VCaP (cell line): Measurements from ENCODE around the gene GRIA3.

ENCODE experiments used
- H3K27ac ChIP-seq: fragments of 450-650 bp; 2 replicates; pipeline ENCODE4 v1.5.1; 2017
- TF ChIP-seq, protein P1 (sequence below): fragments of 450-650 bp; conservative IDR thresholded peaks from 2 replicates; pipeline ENCODE4 v1.5.1; 2017; ENCODE audit warnings: mild to moderate bottlenecking, moderate library complexity

The GRIA3 gene

DNA sequence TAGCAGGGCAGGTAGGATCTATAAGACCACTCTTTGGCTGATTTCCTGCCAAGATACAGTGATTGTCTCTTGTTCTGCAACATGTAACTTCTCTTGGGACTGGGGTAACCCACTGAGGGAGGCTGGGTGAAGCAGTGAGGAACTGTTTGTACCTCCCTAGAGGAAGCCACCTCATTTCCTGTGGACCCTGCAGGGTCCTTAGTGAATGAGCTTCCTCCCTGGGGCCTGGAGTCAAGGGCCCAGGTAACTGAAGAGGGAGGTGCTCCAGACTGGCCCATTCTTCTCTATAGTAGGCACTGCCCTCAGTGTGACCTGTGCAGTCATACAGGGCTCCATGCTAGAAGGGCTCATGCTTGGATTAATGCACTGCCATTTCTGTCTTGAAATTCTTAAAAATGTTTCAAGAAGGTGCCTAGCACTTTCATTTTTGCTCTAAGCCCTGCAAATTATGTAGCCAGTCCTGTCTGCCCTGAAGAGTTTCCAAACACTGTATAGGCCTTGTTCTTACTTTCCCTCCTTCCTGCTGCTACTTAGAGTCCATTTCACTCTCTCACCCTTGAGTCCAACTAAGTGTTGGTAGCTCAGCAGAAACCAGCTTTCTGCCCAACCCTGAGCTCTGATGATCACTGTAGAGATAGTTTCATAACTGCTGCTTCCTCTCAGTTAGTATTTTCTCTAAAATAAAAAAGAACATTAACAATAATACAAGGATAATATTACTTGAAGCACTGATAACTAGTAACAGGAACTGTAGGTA lies 8.5 kb upstream of the GRIA3 start:
- TF ChIP-seq, protein P1, sequence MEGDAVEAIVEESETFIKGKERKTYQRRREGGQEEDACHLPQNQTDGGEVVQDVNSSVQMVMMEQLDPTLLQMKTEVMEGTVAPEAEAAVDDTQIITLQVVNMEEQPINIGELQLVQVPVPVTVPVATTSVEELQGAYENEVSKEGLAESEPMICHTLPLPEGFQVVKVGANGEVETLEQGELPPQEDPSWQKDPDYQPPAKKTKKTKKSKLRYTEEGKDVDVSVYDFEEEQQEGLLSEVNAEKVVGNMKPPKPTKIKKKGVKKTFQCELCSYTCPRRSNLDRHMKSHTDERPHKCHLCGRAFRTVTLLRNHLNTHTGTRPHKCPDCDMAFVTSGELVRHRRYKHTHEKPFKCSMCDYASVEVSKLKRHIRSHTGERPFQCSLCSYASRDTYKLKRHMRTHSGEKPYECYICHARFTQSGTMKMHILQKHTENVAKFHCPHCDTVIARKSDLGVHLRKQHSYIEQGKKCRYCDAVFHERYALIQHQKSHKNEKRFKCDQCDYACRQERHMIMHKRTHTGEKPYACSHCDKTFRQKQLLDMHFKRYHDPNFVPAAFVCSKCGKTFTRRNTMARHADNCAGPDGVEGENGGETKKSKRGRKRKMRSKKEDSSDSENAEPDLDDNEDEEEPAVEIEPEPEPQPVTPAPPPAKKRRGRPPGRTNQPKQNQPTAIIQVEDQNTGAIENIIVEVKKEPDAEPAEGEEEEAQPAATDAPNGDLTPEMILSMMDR = no peak
- H3K27ac ChIP-seq = no peak overlapping the region

DNA sequence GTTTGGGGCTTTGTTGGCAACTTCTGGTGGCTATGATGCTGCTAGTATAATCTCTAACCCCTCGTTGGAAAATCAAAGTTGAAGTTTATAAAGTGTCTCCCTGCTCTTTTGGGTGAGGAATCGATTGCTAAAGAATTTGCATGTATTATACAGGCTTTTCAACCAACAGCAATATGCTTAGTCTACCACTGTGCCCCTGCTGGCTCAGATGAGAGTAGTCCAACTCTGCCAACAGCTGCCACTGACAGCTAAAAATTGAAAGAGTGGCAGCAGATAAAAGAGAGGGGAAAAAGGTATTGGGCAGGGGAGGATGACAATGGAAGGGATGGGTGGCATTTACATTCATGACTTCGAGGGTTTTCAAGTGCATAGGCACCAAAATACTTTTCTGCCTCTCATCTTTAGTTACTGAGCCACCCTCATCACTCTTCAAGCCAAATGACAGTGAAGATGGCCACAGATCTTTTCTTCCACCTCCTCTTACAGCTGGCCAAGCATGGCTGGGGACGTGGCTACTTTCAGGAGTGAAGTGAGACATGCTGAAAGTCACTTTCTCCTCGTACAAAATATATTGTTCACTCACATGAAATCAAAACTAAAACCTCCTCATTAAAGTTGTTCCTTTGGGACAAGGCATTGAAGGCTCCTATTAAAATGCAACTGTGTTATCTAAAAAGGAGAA lies 2.7 kb upstream of the GRIA3 start:
- TF ChIP-seq, protein P1 = no peak
- no peak overlapping the region for H3K27ac ChIP-seq

DNA sequence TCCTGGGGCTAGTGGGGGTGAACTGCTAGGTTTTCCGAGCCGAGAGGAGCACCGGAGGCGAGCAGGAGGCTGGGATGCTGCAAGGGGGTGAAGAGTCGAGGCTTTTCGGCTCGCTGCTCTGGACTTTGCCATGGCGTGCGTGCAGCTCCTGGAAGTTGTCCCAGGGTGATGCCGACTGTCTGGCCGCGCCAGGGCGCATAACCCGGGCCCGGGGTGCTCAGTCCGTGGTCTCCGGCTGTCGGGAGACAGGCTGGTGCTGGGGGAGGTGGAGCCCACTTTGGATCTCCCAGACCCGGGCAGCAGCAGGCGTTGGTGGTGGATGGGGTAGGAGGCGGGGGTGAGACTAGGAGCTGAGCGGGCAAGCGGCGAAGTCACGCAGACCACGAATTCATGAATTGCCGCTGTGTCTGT lies 793 bp downstream of the GRIA3 start:
- TF ChIP-seq, protein P1 = no peak
- no peak overlapping the region for H3K27ac ChIP-seq

DNA sequence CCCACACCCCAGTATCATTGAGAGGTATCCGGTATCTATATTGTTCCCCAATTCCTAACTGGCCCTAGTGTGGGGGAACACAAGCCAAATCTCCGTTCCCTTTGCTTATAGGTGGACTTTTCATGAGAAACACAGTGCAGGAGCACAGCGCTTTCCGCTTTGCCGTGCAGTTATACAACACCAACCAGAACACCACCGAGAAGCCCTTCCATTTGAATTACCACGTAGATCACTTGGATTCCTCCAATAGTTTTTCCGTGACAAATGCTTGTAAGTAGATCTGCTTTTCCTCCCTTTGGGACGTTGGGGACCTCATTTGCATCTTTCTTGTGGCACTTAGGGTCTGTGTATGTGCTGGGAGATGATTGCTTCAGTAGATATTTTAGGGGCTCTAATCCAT lies 1.6 kb downstream of the GRIA3 start:
- TF ChIP-seq, protein P1 = no peak
- H3K27ac ChIP-seq = no peak overlapping the region

DNA sequence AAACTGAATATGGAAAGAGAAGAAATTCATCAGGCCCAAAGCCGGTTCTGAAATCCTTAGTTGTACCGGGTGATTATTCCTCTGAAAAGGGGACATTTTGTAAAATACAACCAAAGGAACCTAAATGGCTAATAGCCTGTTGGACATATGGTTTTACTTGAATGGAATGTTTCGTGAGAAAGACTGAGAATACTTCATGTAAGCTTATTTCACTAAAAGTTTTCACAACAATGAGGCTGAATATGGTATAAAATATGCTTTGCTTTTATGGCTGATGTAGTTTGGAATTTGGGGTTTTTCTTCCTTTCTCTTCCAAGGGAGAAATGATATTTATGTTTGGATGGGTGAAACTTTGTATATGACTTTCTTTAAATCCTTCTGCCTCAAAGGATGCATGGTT lies 2.7 kb downstream of the GRIA3 start:
- H3K27ac ChIP-seq = no peak overlapping the region
- TF ChIP-seq, protein P1 = no peak

DNA sequence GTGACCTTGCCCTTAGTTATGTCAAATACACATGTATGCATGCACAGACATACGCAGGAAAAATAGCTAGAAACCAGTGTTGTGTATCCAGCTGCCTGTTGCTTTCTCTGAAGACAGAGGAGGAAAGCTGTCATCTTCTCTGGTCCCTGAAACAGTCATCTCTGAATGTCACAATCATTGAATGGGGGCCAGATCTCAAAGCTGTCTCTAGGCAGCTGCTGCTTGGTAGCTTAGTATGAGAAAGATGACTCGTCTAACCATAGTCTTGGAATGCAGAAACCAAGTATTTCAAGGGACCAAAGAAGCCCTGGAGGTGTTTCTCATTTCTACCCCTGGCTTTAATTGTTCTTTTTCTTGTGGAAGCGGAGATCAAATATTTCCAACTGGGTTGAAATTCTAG lies 4.0 kb downstream of the GRIA3 start:
- H3K27ac ChIP-seq = no peak overlapping the region
- TF ChIP-seq, protein P1 = no peak

DNA sequence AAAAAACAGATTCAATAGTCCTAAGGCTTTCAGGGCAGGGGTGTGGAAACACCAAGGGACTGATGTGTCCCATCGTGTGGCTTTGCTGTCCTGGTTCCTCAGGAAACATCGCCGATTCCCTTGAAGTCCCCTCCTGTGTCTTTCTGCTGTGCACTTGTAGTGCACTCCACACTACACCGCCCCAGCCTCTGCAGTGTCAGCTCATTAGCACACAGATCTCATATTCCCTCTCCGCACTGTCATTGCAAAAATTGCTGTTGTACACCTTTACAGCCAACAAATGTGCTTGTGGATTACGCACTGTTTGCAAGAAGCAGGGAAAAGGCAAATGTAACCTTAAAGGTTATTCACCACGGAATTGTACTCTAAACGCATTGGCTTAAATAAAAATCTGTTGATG lies 5.3 kb downstream of the GRIA3 start:
- no peak overlapping the region for H3K27ac ChIP-seq
- TF ChIP-seq, protein P1 = no peak
